Stimulated activated CD4-positive, alpha-beta T cell treated with anti-CD3 and anti-CD28 coated beads, Interleukin-1b, Interleukin-23, amount 100 ng/mL, for 24 hours (primary cell): ENCODE data around the gene GH1.
"Not testable (repeated sequence)": the region's sequence is repeated elsewhere in the genome, so short reads cannot be mapped to it uniquely, and the experiment has no call there.

Experiments used
- DNase-seq, 4 experiments: peaks; one replicate each; pipeline ENCODE4 v3.0.0-alpha.2; 2020; ENCODE audit warnings: low read depth in 4 of 4, low spot score in 1 of 4

GH1 gene

DNA sequence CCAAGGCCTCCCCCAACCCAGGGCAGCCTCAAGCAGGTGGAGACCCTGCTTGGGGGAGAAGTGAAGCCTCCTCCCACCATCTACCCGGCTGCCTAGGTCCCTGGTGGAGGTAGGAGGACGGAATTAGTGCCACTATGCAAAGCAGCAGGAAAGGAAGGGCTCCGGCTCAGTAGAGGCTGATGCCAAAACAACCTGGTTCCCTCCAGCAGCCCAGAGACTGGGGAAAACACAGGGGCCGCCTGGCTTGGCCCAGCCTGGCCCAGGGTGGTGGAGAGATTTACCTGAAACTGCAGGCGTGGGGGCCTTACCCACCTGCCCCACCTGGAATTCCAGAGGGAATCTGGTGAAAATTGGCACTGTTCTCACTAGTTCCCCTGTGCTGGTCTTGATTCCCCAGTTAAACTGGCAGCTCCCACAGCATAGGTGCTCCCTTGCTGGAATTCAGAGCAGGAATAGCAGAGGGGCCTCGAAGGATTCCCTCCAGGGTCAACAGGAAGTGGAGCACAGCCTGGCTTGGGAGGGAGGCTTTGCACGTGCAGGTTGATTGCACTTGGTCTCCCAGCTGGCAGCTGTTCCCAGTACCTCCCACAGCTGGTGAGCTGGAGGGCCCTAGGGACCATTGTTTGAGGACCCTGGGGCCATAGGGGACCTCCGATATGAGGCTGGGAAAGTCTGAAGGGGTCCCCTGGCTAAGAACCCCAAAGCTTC is 9.0 kb upstream of the GH1 start:
- no peak for DNase-seq

DNA sequence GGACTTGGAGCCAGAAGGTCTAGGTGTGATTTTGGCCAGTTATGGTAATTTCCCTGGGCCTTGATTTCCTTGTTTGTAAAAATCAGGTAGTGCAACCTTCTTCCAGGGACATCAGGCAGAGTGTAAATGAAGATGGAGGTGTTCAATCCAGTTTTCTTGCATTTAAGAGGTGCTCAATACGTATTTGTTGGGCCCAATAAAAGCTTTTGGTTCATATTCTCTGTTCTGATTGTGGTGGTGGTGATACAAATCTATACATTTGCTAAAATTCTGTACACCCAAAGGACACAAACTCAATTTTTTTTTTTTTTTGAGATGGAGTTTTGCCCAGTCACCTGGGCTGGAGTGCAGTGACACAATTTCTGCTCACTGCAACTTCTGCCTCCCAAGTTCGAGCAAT is 7.5 kb upstream of the GH1 start:
- DNase-seq = no peak

DNA sequence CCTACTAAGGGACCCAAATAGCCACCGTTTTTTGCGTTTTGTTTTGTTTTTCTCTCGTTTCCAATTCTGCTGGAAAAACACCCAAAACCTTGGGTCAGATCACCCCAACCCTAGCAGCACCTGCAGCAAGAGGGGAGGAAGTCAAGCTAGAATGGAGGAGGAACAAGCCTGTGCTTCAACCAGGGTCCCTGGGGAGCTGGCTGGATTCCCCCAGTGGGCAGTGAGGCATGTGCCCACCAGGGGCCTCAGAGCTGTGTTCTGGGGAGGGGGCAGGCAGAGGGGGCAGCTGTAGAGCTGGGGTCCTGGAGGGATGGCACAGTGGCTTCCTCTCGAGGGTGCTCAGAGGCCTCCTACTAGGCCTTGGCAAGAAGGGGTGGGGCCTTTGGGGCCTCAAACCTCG is 7.0 kb upstream of the GH1 start:
- DNase-seq = no peak

DNA sequence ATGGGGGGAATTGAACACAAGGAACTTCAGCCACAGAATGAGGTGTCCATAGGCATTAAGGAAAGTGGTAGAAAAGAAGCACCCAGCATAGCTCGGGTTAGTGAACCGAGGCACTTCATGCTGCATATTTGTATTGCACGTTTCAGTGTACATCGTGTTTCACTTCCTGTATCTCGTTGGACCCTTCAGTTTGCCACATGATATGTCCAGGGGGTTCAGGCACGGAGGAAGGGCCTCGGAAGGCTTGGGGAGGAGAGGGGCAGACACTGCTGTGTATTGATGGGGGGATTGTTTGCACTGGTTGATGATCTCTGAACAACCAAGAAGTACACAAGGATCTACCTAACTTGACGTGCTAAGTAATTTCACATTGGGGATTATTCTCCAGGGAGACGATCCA is 3.8 kb upstream of the GH1 start:
- DNase-seq = not testable (repeated sequence)

DNA sequence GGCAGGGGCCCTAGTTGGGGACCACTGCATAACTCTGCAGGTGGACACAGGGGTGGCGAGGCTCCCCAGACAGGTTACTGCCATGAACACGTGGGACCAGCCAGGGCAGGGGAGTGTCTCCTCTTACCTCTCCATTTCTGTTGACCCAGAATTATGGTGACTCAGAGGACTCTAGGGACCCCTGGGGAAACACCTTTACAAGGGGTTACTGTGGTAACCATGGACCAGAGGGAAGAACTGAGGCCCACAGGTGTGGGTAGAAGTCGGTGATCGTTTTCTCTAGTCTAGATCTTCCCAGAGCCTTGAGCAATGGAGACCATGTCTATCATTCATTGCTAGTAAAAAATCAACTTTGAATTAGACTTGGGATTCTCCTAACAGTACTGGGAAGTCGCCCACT is 2.1 kb upstream of the GH1 start:
- DNase-seq = not testable (repeated sequence)

DNA sequence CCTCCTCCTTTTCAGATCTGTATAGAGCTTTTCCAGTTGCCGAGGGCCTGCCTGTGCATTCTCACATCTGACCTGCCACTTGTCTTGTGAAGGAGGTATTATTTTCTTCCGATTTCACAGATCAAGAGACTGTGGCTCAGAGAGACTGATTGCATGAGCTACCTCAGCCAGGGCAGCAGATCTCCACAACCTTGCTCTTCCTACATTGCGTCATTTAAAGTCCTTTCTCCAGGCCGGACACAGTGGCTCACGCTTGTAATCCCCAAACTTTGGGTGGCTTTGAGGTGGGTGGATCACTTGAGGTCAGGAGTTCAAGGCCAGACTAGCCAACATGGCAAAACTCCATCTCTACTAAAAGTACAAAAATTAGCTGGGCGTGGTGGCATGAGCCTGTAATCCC is 1.4 kb upstream of the GH1 start:
- not testable (repeated sequence) for DNase-seq

DNA sequence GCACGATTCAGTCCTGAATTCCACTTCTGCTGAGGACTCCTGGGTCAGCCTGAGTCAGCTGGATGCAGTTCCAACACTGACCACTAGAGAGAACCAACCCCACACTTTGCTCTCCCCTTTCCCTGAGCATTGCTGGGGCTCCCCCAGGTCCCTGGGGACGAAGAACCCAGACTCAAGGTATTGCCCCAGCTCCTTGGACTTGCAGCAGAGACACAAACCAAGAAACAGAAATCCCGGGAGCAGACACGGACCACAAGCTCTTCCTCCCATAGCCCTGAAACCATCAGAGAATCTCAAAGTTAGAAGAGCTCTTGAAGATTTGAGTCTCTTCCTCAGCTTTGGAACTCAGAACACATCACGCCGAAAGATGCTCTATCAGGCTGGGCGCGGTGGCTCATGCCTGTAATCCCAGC is 678 bp upstream of the GH1 start:
- peak; percentile 53 to 61 (median 56) for DNase-seq

DNA sequence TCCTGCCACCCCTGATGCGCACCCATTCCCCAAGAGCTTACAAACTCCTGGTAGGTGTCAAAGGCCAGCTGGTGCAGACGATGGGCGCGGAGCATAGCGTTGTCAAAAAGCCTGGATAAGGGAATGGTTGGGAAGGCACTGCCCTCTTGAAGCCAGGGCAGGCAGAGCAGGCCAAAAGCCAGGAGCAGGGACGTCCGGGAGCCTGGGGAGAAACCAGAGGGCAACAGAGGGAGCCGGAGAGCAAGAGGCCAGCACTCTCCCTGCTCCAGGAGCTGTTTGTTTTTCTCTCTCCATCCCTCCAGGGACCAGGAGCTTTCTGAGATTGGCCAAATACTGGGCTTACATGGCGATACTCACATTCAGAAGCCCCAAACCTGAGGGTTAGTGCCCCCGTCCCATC is 334 bp downstream of the GH1 start:
- DNase-seq = no peak

DNA sequence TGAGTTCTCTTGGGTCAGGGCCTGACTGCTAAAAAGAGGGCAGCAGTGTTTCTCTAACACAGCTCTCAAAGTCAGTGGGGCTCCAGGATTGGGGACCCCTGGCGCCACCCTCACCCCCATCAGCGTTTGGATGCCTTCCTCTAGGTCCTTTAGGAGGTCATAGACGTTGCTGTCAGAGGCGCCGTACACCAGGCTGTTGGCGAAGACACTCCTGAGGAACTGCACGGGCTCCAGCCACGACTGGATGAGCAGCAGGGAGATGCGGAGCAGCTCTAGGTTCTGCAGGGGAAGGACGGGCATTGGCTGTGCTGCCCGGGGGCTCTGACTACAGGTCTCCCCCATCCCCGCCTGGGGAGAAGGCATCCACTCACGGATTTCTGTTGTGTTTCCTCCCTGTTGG is 993 bp downstream of the GH1 start:
- DNase-seq = no peak

DNA sequence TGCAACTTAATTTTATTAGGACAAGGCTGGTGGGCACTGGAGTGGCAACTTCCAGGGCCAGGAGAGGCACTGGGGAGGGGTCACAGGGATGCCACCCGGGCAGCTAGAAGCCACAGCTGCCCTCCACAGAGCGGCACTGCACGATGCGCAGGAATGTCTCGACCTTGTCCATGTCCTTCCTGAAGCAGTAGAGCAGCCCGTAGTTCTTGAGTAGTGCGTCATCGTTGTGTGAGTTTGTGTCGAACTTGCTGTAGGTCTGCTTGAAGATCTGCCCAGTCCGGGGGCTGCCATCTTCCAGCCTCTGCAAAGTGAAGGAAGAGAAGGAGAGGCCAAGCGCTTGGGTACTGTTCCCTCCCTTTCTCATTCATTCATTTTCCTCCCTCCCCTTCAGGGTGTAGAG is 1.4 kb downstream of the GH1 start:
- DNase-seq = not testable (repeated sequence)

DNA sequence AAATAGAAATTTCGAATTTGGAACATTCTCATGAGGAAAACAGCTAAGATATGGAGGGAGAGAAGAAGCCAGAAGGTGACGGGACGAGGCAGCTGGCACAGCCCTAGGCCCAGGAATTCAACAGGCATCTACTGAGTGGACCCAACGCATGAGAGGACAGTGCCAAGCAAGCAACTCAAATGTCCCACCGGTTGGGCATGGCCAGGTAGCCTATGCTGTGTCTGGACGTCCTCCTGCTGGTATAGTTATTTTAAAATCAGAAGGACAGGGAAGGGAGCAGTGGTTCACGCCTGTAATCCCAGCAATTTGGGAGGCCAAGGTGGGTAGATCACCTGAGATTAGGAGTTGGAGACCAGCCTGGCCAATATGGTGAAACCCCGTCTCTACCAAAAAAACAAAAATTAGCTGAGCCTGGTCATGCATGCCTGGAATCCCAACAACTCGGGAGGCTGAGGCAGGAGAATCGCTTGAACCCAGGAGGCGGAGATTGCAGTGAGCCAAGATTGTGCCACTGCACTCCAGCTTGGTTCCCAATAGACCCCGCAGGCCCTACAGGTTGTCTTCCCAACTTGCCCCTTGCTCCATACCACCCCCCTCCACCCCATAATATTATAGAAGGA is 2.0 kb downstream of the GH1 start:
- no peak for DNase-seq

DNA sequence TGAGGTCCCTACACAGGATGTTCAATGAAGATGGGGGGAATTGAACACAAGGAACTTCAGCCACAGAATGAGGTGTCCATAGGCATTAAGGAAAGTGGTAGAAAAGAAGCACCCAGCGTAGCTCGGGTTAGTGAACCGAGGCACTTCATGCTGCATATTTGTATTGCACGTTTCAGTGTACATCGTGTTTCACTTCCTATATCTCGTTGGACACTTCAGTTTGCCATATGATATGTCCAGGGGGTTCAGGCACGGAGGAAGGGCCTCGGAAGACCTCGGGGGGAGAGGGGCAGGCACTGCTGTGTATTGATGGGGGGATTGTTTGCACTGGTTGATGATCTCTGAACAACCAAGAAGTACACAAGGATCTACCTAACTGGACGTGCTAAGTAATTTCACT is 2.9 kb downstream of the GH1 start:
- not testable (repeated sequence) for DNase-seq

DNA sequence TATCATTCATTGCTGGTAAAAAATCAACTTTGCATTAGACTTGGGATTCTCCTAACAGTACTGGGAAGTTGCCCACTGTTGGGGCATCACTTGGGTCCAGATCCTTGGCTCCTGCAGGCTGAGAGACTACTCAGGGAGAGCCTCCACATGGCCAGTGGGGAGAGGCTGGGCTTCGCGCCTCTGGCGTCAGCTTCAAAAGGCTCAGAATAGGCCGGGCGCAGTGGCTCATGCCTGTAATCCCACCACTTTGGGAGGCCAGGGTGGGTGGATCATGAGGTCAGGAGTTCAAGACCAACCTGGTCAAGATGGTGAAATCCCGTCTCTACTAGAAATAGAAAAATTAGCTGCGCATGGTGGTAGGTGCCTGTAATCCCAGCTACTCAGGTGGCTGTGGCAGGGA is 4.2 kb downstream of the GH1 start:
- DNase-seq = no peak

DNA sequence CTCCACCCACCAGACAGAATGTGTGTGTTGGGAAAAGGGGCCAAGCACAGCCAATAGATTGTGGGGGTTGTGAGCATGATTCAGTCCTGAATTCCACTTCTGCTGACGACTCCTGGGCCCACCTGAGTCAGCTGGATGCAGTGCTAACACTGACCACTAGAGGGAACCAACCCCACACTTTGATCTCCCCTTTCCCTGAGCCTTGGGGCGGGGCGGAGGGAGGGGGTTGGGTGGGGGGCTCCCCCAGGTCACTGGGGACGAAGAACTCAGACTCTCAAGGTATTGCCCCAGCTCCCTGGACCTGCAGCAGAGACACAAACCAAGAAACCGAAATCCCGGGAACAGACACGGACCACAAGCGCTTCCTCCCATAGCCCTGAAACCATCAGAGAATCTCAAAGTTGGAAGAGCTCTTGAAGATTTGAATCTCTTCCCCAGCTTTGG is 7.0 kb downstream of the GH1 start:
- DNase-seq = peak; percentile 36 to 60 (median 46)

DNA sequence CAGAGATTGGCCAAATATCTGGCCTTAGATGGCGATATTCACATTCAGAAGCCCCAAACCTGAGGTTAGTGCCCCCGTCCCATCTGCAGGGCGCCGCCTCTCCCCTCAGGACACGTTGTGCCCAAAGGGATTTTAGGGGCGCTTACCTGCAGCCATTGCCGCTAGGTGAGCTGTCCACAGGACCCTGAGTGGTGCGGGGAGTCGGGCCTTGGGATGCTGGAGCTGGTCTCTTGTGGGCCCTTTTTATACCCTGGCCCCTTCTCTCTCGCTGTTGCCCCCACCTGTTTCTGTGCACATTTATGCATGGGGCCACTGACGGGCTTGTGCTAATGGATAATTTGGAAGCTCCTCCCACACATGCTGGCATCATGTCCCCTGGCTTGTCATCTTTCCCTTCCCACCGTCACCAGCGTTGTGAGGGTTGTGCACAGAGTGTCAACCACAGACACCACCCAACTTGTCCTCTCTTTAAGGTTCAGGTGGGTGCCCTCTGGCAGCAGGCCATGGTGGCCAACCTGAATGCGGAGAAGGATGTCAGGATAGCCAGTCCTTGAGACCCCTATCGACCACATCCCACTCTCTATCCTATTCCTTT is 7.5 kb downstream of the GH1 start, which contains the start of gene CSHL1:
Gene CSHL1, minus strand, starts transcription at position 218 of the 595 bp plus-strand sequence. Its CDS starts 62 bp downstream, at position 156.
- DNase-seq = no peak

DNA sequence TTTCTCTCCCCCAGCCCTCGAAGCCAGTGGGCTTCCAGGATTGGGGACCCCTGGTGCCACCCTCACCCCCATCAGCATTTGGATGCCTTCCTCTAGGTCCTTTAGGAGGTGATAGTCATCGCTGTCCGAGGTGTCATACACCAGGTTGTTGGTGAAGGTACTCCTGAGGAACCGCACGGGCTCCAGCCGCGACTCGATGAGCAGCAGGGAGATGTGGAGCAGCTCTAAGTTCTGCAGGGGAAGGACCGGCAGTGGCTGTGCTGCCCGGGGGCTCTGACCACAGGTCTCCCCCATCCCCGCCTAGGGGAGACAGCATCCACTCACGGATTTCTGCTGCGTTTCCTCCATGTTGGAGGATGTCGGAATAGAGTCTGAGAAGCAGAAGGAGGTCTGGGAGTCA is 8.5 kb downstream of the GH1 start:
- DNase-seq = no peak

DNA sequence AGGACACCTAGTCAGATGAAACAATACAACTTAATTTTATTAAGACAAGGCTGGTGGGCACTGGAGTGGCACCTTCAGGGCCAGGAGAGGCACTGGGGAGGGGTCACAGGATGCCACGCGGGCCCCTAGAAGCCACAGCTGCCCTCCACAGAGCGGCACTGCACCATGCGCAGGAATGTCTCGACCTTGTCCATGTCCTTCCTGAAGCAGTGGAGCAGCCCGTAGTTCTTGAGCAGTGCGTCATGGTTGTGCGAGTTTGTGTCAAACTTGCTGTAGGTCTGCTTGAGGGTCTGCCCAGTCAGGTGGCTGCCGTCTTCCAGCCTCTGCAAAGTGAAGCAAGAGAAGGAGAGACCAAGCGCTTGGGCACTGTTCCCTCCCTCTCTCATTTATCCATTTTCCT is 9.1 kb downstream of the GH1 start:
- not testable (repeated sequence) for DNase-seq

DNA sequence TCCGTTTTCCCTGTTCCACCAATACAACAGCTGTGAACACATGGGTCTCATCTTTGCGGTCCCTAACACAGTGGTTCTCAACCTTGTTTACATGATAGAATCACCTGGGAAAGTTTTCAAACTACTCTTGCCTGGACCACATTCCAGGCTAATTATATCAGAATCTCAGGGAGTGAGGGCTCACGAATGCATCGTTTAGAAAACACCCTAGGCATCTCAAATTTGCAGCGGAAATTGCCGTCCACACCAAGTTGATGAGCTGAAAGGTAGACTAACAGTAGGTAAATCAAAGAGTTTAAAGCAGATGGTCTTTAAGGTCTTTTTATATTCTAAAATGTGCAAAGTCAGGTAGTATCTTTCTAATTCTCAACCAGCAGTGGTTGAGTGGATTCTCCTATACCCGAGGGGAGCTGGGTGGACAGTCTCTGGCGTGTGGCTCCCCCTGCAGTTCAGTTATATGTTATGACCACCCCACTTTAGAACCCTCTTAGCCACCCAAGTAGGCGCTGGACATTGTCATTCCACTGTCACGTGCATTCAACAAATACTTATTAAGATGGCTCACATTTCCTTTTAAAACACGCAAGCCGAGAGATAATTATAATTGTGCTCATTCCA is 11.4 kb downstream of the GH1 start:
- DNase-seq = not testable (repeated sequence)

DNA sequence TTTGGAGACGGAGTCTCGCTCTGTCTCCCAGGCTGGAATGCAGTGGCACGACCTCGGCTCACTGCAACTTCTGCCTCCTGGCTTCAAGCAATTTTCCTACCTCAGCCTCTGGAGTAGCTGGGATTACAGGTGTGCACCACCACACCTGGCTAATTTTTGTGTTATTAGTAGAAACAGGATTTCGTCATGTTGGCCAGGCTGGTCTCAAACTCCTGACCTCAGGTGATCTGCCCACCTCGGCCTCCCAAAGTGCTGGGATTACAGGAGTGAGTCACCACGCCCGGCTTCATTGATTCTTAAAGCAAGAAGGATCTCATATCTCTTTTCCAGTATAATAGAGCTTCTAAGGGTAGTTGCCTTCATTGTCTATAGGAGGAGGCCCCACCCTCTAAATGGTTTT is 13.8 kb downstream of the GH1 start:
- not testable (repeated sequence) for DNase-seq

DNA sequence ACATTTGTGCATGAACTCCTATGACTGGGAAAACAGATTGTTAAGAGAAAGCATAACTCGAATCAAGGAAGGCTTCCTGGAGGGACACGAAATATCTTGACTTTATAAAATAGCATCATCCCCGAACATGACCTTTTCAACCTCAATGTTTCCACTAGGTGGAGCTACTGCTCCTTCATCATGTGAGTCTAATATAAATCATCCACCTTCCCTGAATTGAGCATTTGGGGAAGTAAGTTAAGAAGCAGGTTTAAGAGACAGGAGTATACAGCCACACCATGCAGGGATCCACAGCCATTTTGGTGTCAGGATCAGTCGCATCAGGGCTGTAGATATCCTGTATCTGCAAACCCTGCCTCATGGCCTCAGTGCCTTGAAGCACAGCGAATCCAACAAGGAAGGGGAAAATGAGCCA is 14.8 kb downstream of the GH1 start:
- DNase-seq = not testable (repeated sequence)

DNA sequence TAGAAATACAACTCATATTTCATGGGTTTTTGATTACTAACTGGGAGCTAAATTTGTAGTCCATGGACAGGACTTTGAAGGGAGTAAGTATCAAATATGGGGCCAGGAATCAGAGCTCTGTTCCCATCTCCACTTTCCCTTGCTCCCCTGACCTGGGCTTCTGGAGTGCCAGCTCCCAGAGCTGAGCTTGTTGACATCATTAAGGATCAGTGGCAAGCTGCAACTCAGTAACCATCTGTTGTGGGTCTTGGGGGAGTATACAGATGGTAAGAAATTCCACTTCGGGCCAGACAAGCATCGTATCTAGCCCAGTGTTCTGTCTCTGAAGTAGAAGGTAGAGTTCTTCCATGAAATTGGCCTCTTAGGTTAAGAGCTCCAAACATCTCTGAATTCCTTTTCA is 16.7 kb downstream of the GH1 start:
- not testable (repeated sequence) for DNase-seq
